Measurements from ENCODE around the gene ABHD14A. TPM values are rescaled to one million over a fixed set of nuclear protein-coding genes. Genes with fewer than 3 reads are reported as not detected.

Gene ABHD14A
- total RNA-seq, 1 donor from 2014 or later: 11.8 TPM

DNA sequence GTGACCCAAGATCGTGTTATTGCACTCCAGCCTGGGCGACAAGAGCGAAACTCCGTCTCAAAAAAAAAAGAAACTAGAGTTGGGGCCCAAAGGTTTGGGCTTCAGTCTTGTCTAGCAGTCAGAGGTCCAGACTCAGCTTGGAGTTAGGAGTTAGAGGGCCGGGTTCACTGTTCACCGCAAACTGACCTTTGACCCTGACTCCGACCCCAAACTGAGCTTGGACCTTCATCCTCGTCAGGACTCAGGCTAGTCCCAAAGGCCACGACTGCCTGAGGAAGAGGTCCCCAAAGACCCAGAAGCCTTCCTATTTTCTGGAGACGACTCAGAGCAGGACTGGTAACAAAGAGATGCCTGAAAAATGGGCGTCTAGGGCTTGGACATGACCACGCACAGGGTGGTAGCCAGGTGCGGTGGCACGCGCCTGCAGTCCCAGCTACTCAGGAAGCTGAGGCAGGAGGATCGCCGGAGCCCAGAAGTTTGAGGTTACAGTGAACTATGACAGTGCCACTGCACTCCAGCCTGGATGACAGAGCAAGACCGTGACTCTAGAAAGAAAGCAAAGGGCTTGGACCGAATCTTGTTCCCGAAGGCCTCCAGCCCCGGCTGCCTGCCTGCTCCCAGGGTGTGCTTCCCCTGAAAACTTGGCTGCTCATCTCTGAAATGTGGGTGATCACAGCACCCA, 43.6 kb downstream of the ABHD14A start:
- Mint-ChIP-seq H3K4me1 (ENCODE audit: low read depth, unreplicated experiment) (peaks cover 25% of the 10 kb centered on the region), H3K4me3 (ENCODE audit: unreplicated experiment) (no peak overlapping the region), H3K36me3 (ENCODE audit: low read depth, unreplicated experiment) (no peaks in the 10 kb centered on the region), H3K27ac (ENCODE audit: unreplicated experiment) (no peak overlapping the region), H3K9me3 (ENCODE audit: unreplicated experiment) (no peaks in the 10 kb centered on the region), H3K27me3 (ENCODE audit: low read depth, unreplicated experiment) (no peaks in the 10 kb centered on the region)
- Histone ChIP-seq H3K27ac (ENCODE audit: low read depth, low read length) (no peak overlapping the region), H4K20me1 (ENCODE audit: insufficient read depth, low read length) (no peaks in the 10 kb centered on the region), H3K4me1 (ENCODE audit: insufficient read depth, low read length) (peaks cover 10% of the 10 kb centered on the region), H3K4me3 (ENCODE audit: insufficient read depth, low read depth, low read length) (no peak overlapping the region), H3K4me2 (ENCODE audit: low read length) (no peak overlapping the region), H3K27me3 (ENCODE audit: insufficient read depth, low read length) (no peaks in the 10 kb centered on the region), H3K79me2 (ENCODE audit: insufficient read depth, low read length) (no peaks in the 10 kb centered on the region), H3K9ac (ENCODE audit: low read length) (no peak overlapping the region), H2AFZ (ENCODE audit: low read depth, low read length) (no peak overlapping the region), H3K36me3 (ENCODE audit: insufficient read depth, low read length) (no peaks in the 10 kb centered on the region), H3K9me3 (ENCODE audit: insufficient read depth, low read depth, low read length) (no peaks in the 10 kb centered on the region)
- FAIRE-seq (no peak), DNase-seq (ENCODE audit: low read depth) (no peak)
- TF ChIP-seq CTCF (IDR thresholded peaks at IDR 0.05; ENCODE audit: insufficient read depth, low read depth, low read length): no peak
- TF ChIP-seq EZH2 (IDR thresholded peaks at IDR 0.05; ENCODE audit: insufficient read depth, low read length): no peak

- no peaks in the 10 kb centered on the region for H3K9me3 ChIP-seq (ENCODE audit: insufficient read depth, low read depth, low read length)
- no peak overlapping the region for H3K4me2 ChIP-seq (ENCODE audit: low read length)
- no peak overlapping the region for H3K27ac Mint-ChIP-seq (ENCODE audit: unreplicated experiment)
- no peak overlapping the region for H2AFZ ChIP-seq (ENCODE audit: low read depth, low read length)
- TF ChIP-seq CTCF (IDR thresholded peaks at IDR 0.05; ENCODE audit: insufficient read depth, low read depth, low read length) (no peak), EZH2 (IDR thresholded peaks at IDR 0.05; ENCODE audit: insufficient read depth, low read length) (no peak)
- no peaks in the 10 kb centered on the region for H3K27me3 Mint-ChIP-seq (ENCODE audit: low read depth, unreplicated experiment)
- no peak for DNase-seq (ENCODE audit: low read depth)
- no peaks in the 10 kb centered on the region for H3K27me3 ChIP-seq (ENCODE audit: insufficient read depth, low read length)
- no peaks in the 10 kb centered on the region for H3K36me3 Mint-ChIP-seq (ENCODE audit: low read depth, unreplicated experiment)
- H4K20me1 ChIP-seq (ENCODE audit: insufficient read depth, low read length): no peaks in the 10 kb centered on the region
- H3K4me1 ChIP-seq (ENCODE audit: insufficient read depth, low read length): peaks cover 10% of the 10 kb centered on the region
- no peaks in the 10 kb centered on the region for H3K9me3 Mint-ChIP-seq (ENCODE audit: unreplicated experiment)
- H3K9ac ChIP-seq (ENCODE audit: low read length): no peak overlapping the region
- no peak overlapping the region for H3K4me3 Mint-ChIP-seq (ENCODE audit: unreplicated experiment)
- H3K27ac ChIP-seq (ENCODE audit: low read depth, low read length): no peak overlapping the region
- no peak for FAIRE-seq
- H3K4me1 Mint-ChIP-seq (ENCODE audit: low read depth, unreplicated experiment): peaks cover 32% of the 10 kb centered on the region
- no peaks in the 10 kb centered on the region for H3K79me2 ChIP-seq (ENCODE audit: insufficient read depth, low read length)
- no peak overlapping the region for H3K4me3 ChIP-seq (ENCODE audit: insufficient read depth, low read depth, low read length)
- no peaks in the 10 kb centered on the region for H3K36me3 ChIP-seq (ENCODE audit: insufficient read depth, low read length)
Observed at GRCh38 chr3:52019352-52020080, 44.7 kb downstream of the ABHD14A start.

- Histone ChIP-seq H3K4me2 (ENCODE audit: low read length) (no peak overlapping the region), H3K4me1 (ENCODE audit: insufficient read depth, low read length) (peaks cover 10% of the 10 kb centered on the region), H3K79me2 (ENCODE audit: insufficient read depth, low read length) (no peaks in the 10 kb centered on the region), H3K27ac (ENCODE audit: low read depth, low read length) (no peak overlapping the region), H4K20me1 (ENCODE audit: insufficient read depth, low read length) (no peaks in the 10 kb centered on the region), H3K27me3 (ENCODE audit: insufficient read depth, low read length) (no peaks in the 10 kb centered on the region), H3K9ac (ENCODE audit: low read length) (no peak overlapping the region), H3K36me3 (ENCODE audit: insufficient read depth, low read length) (no peaks in the 10 kb centered on the region), H2AFZ (ENCODE audit: low read depth, low read length) (no peak overlapping the region), H3K9me3 (ENCODE audit: insufficient read depth, low read depth, low read length) (no peaks in the 10 kb centered on the region), H3K4me3 (ENCODE audit: insufficient read depth, low read depth, low read length) (no peak overlapping the region)
- no peaks in the 10 kb centered on the region for H3K27me3 Mint-ChIP-seq (ENCODE audit: low read depth, unreplicated experiment)
- no peak for TF ChIP-seq EZH2 (IDR thresholded peaks at IDR 0.05; ENCODE audit: insufficient read depth, low read length)
- no peak for TF ChIP-seq CTCF (IDR thresholded peaks at IDR 0.05; ENCODE audit: insufficient read depth, low read depth, low read length)
- DNase-seq (ENCODE audit: low read depth) (no peak), FAIRE-seq (no peak)
- H3K9me3 Mint-ChIP-seq (ENCODE audit: unreplicated experiment): no peaks in the 10 kb centered on the region
- no peaks in the 10 kb centered on the region for H3K36me3 Mint-ChIP-seq (ENCODE audit: low read depth, unreplicated experiment)
- H3K4me1 Mint-ChIP-seq (ENCODE audit: low read depth, unreplicated experiment): peaks cover 32% of the 10 kb centered on the region
- H3K27ac Mint-ChIP-seq (ENCODE audit: unreplicated experiment): no peak overlapping the region
- no peak overlapping the region for H3K4me3 Mint-ChIP-seq (ENCODE audit: unreplicated experiment)
Observed at GRCh38 chr3:52020796-52021195, 45.9 kb downstream of the ABHD14A start.

Measured in astrocyte (in vitro differentiated cells and primary cell).